Neural progenitor cell (in vitro differentiated cells): Measurements from ENCODE around the gene CIB4. TPM values are rescaled to one million over a fixed set of nuclear protein-coding genes. Genes with fewer than 3 reads are reported as not detected.

Source experiments
- DNase-seq: peaks from one replicate; pipeline ENCODE4 v3.0.0-alpha.2; 2016; ENCODE audit warnings: low spot score
- H2AFZ ChIP-seq: fragments of 200-600 bp; sonication (generic); replicated peaks from 2 replicates; pipeline ENCODE4 v1.6.1; 2016; ENCODE audit warnings: antibody characterized with exemption
- H3F3A ChIP-seq: fragments of 200-600 bp; sonication (generic); 2 replicates; pipeline ENCODE4 v1.6.1; 2016; ENCODE audit warnings: antibody characterized with exemption, low read depth
- H3K27ac ChIP-seq: fragments of 200-600 bp; sonication (generic); 2 replicates; pipeline ENCODE4 v1.5.1; 2016; ENCODE audit warnings: mild to moderate bottlenecking
- H3K27me3 ChIP-seq: fragments of 200-600 bp; sonication (generic); 2 replicates; pipeline ENCODE4 v1.6.1; 2016; ENCODE audit warnings: mild to moderate bottlenecking, moderate library complexity
- H3K36me3 ChIP-seq: fragments of 200-600 bp; sonication (generic); 2 replicates; pipeline ENCODE4 v1.5.1; 2016
- H3K4me1 ChIP-seq: fragments of 200-600 bp; sonication (generic); 2 replicates; pipeline ENCODE4 v1.6.1; 2016; ENCODE audit warnings: mixed run types
- H3K4me2 ChIP-seq: fragments of 200-600 bp; sonication (generic); 2 replicates; pipeline ENCODE4 v1.6.1; 2016
- H3K4me3 ChIP-seq: fragments of 200-600 bp; sonication (generic); 2 replicates; pipeline ENCODE4 v1.5.1; 2016
- H3K79me2 ChIP-seq: fragments of 200-600 bp; sonication (generic); 2 replicates; pipeline ENCODE4 v1.6.1; 2016; ENCODE audit warnings: low read depth
- H3K9ac ChIP-seq: fragments of 200-600 bp; sonication (generic); 2 replicates; pipeline ENCODE4 v1.6.1; 2016
- H3K9me3 ChIP-seq: fragments of 200-600 bp; sonication (generic); 2 replicates; pipeline ENCODE4 v1.5.1; 2016; ENCODE audit warnings: low read depth
- H4K20me1 ChIP-seq: fragments of 200-600 bp; sonication (generic); 2 replicates; pipeline ENCODE4 v1.6.1; 2016; ENCODE audit warnings: low read depth
- H3K27ac Mint-ChIP-seq: 3 replicates; pipeline ENCODE4 v1.8.0; 2021; ENCODE audit warnings: mixed read lengths
- H3K27me3 Mint-ChIP-seq: 2 replicates; pipeline ENCODE4 v1.8.0; 2022; ENCODE audit warnings: low read depth, mild to moderate bottlenecking, inconsistent platforms, moderate library complexity, mixed read lengths; ENCODE audit not compliant: insufficient read depth
- H3K36me3 Mint-ChIP-seq: 3 replicates; pipeline ENCODE4 v1.8.0; 2021; ENCODE audit warnings: mixed read lengths
- H3K4me1 Mint-ChIP-seq: 3 replicates; pipeline ENCODE4 v1.8.0; 2021; ENCODE audit warnings: mixed read lengths
- H3K4me3 Mint-ChIP-seq: 3 replicates; pipeline ENCODE4 v1.8.0; 2021; ENCODE audit warnings: mild to moderate bottlenecking, moderate library complexity, mixed read lengths
- H3K9me3 Mint-ChIP-seq: 3 replicates; pipeline ENCODE4 v1.8.0; 2020; ENCODE audit warnings: mixed read lengths
- EZH2 ChIP-seq: fragments of 200-600 bp; sonication (generic); IDR thresholded peaks from 2 replicates; pipeline ENCODE4 v1.6.1; 2017; ENCODE audit warnings: antibody characterized with exemption, mild to moderate bottlenecking, moderate library complexity
- EZH2phosphoT487 ChIP-seq: fragments of 200-600 bp; sonication (generic); IDR thresholded peaks from 2 replicates; pipeline ENCODE4 v1.6.1; 2017; ENCODE audit warnings: antibody characterized with exemption
- total RNA-seq: library from RNA; depleted of rRNA; stranded (reverse); fragments of >200 nt; gene quantifications from 2 replicates; pipeline ENCODE4 v1.2.3, GENCODE V29; 2015; ENCODE audit warnings: low replicate concordance
- TF ChIP-seq, protein P1 (sequence below): fragments of 200-600 bp; sonication (generic); IDR thresholded peaks from 2 replicates; pipeline ENCODE4 v1.5.1; 2017; ENCODE audit warnings: antibody characterized with exemption, mild to moderate bottlenecking

The CIB4 gene
- total RNA-seq, 1 donor from 2014 or later, result not detected

DNA sequence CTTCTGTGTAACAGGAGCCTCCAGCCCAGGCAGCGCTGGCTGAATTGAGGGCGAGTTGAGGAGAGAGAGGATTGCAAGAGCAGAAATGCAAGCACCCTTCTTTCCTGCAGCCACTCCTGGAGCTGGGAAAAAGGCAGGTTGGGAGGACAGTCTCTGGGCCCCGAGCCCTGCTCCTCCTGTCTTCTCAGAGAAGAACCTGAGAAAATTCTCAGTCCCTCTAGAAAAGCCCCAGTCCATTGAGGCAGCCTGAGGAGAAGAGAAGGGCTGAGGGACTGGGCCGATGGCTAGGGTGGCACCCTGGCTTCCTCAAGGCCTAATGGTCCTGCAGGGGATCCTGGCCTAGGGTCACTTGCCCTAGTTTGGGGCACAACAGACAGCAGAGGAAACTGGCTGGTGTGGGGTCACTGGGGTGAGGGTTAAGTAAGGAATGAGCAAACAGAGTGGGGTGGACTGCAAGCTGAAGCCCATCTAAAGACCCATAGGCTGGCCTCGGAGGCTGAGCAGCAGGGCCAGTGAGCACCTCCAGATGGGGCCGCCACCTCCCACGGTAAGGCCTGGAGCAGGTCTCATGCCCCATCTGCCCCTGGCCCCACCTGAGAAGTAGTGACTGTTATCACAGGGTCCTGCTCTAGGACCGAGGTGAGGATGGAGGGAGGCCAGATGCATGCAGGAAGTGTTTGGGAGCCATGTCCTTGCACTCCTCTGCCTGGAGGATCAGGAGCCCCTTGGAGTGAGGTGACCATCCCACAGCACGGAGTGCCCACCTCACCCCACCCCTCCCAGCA is 12.4 kb downstream of the CIB4 start:
- Histone ChIP-seq H3K9ac (no peak overlapping the region), H2AFZ (no peak overlapping the region), H3K27me3 (no peaks in the 10 kb centered on the region), H3K4me2 (peak overlapping the region; percentile 9), H3K79me2 (no peaks in the 10 kb centered on the region), H3K4me1 (peaks cover 15% of the 10 kb centered on the region), H3K4me3 (no peak overlapping the region), H3F3A (no peaks in the 10 kb centered on the region), H3K36me3 (no peaks in the 10 kb centered on the region), H3K9me3 (no peaks in the 10 kb centered on the region), H3K27ac (no peak overlapping the region), H4K20me1 (no peaks in the 10 kb centered on the region)
- Mint-ChIP-seq H3K9me3 (peaks cover 6% of the 10 kb centered on the region), H3K4me3 (no peak overlapping the region), H3K36me3 (no peaks in the 10 kb centered on the region), H3K4me1 (peaks cover 25% of the 10 kb centered on the region), H3K27ac (no peak overlapping the region), H3K27me3 (peaks cover 17% of the 10 kb centered on the region)
- TF ChIP-seq EZH2 (no peak), EZH2phosphoT487 (no peak)
- DNase-seq, result no peak

DNA sequence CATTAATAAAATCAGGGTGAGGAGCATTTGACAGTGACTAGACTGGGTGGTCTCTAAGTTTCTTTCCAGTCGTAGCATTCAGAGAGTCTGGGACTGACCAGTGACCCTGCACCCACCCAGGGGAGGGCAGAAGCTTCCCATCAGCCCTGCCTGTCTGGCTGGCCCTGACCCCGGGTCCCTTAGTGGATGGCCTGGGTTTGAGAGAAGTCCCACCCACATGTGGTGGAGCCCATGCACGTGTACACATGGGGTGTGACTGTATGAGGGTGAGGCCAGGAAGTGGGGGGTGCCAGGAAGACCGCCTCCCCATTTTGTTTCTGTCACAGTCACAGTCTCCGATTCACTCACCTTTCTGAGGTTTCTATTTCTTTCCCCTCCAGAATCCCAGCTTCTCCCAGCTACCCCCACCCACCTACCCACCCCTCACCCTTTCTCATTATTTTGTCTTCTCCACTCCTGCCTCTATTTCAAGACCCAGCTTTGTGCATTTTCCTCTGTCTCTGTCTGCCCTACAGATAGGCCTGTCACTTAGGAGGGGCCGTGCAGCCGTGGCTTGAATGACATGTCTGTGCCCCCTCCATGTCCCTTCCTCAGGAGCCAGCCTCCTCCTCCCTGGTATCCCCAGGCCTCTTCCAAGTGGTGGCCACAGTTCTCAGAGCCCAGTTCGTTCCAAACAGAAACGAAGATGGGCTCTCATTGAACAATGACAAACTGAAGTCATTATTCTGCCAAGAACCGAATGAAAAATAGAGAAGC is 13.6 kb downstream of the CIB4 start:
- no peak for DNase-seq

DNA sequence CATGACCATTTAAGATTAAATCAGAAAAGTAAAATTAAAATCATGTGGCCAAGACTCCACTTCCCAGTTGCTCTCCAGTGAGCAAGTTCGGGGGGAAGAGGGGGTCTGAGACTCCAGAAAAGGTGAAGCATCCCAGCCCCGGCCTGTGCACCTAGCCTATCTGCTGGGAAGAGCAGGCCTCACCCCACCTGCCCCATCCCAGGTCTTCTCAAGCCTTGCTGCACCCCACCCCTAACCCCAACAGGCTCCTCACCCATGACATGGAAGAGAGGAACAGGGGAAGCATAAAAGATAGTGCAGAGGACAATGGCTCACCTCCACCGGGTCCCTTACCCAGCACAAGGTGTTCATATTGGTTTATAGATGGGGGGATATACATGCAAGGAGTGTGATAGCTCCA is 14.6 kb downstream of the CIB4 start:
- H3K9me3 Mint-ChIP-seq, result peaks cover 10% of the 10 kb centered on the region

More for the DNA sequence above, 13.6 kb downstream of the CIB4 start:
- peak overlapping the region; percentile 9 for H3K4me2 ChIP-seq
- H3K9ac ChIP-seq, result no peak overlapping the region
- H3K9me3 Mint-ChIP-seq, result peaks cover 6% of the 10 kb centered on the region
- H3K27ac Mint-ChIP-seq, result peak overlapping the region; percentile 68
- H3K27me3 ChIP-seq, result peaks cover under 1% of the 10 kb centered on the region
- H3K4me1 Mint-ChIP-seq, result peaks cover 26% of the 10 kb centered on the region
- H4K20me1 ChIP-seq, result no peaks in the 10 kb centered on the region
- H3K27me3 Mint-ChIP-seq, result peaks cover 16% of the 10 kb centered on the region
- no peak overlapping the region for H3K4me3 Mint-ChIP-seq
- H3K9me3 ChIP-seq, result no peaks in the 10 kb centered on the region
- no peaks in the 10 kb centered on the region for H3K36me3 ChIP-seq
- no peak overlapping the region for H3K27ac ChIP-seq
- H3K4me1 ChIP-seq, result peaks cover 17% of the 10 kb centered on the region
- TF ChIP-seq, protein P1, sequence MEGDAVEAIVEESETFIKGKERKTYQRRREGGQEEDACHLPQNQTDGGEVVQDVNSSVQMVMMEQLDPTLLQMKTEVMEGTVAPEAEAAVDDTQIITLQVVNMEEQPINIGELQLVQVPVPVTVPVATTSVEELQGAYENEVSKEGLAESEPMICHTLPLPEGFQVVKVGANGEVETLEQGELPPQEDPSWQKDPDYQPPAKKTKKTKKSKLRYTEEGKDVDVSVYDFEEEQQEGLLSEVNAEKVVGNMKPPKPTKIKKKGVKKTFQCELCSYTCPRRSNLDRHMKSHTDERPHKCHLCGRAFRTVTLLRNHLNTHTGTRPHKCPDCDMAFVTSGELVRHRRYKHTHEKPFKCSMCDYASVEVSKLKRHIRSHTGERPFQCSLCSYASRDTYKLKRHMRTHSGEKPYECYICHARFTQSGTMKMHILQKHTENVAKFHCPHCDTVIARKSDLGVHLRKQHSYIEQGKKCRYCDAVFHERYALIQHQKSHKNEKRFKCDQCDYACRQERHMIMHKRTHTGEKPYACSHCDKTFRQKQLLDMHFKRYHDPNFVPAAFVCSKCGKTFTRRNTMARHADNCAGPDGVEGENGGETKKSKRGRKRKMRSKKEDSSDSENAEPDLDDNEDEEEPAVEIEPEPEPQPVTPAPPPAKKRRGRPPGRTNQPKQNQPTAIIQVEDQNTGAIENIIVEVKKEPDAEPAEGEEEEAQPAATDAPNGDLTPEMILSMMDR, result no peak
- TF ChIP-seq EZH2 (no peak), EZH2phosphoT487 (no peak)
- H3F3A ChIP-seq, result no peaks in the 10 kb centered on the region
- no peaks in the 10 kb centered on the region for H3K79me2 ChIP-seq
- no peak overlapping the region for H3K4me3 ChIP-seq
- H3K36me3 Mint-ChIP-seq, result no peaks in the 10 kb centered on the region
- H2AFZ ChIP-seq, result peak overlapping the region; percentile 60

More for the DNA sequence above, 14.6 kb downstream of the CIB4 start:
- Histone ChIP-seq H3K9me3 (no peaks in the 10 kb centered on the region), H3K27me3 (peaks cover 9% of the 10 kb centered on the region), H3K4me3 (no peak overlapping the region), H3K27ac (no peak overlapping the region), H4K20me1 (no peaks in the 10 kb centered on the region), H2AFZ (no peak overlapping the region), H3K9ac (no peak overlapping the region), H3K36me3 (no peaks in the 10 kb centered on the region), H3K4me1 (peaks cover 17% of the 10 kb centered on the region), H3K4me2 (no peak overlapping the region), H3K79me2 (no peaks in the 10 kb centered on the region), H3F3A (no peaks in the 10 kb centered on the region)
- H3K27me3 Mint-ChIP-seq, result peaks cover 20% of the 10 kb centered on the region
- H3K27ac Mint-ChIP-seq, result no peak overlapping the region
- TF ChIP-seq EZH2 (no peak), EZH2phosphoT487 (no peak)
- TF ChIP-seq, protein P1, result no peak
- no peaks in the 10 kb centered on the region for H3K36me3 Mint-ChIP-seq
- peaks cover 21% of the 10 kb centered on the region for H3K4me1 Mint-ChIP-seq
- no peak overlapping the region for H3K4me3 Mint-ChIP-seq
- DNase-seq, result no peak
